HG03280 (cell line): ENCODE results near the gene OR51D1.

Source experiments
- ATAC-seq: cut with Tn5 transposase; IDR thresholded peaks from one replicate; pipeline ENCODE4 v1.9.1; 2021; ENCODE audit warnings: mild to moderate bottlenecking, moderate library complexity; ENCODE audit not compliant: unreplicated experiment

OR51D1 gene, protein sequence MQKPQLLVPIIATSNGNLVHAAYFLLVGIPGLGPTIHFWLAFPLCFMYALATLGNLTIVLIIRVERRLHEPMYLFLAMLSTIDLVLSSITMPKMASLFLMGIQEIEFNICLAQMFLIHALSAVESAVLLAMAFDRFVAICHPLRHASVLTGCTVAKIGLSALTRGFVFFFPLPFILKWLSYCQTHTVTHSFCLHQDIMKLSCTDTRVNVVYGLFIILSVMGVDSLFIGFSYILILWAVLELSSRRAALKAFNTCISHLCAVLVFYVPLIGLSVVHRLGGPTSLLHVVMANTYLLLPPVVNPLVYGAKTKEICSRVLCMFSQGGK

DNA sequence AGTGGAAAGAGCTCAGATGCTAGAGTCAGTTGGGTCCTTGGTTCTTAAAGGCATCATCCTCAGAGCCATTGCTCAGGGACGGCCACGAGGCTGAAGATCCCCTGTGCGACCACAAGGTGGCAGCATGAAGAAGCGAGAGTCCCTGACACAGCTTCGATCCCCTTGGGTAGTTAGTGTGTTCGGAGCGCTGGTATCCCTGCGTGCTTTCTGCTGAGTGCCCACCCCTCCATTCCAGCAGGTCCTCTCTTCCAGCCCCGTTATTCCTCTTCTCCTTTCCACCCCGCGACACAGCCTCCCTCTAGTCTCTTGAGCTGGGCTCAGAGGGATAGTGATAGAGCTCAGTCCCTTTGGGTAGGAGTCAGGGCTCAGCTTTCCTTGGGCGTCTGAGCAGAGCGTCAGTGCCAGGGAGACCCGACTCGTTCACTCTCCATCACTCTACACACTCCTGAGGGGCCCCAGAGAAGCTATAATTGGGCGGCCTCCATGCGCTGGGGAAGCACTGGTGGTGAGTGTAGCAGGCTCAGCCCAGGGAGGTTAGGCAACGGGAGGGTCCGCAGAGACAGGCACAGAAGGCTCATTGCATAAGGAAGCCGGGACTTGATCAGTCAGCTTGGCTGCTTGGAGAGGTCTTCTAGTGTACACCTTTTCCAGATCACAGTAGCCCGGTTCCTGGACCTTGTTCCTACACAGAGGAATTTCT lies at the start of gene OR51D1:
TSS of gene OR51D1 (plus strand) at position 516 of the 700 bp plus-strand sequence. CDS start 2,314 bp downstream, outside the sequence.
- peak; percentile 95 for ATAC-seq

DNA sequence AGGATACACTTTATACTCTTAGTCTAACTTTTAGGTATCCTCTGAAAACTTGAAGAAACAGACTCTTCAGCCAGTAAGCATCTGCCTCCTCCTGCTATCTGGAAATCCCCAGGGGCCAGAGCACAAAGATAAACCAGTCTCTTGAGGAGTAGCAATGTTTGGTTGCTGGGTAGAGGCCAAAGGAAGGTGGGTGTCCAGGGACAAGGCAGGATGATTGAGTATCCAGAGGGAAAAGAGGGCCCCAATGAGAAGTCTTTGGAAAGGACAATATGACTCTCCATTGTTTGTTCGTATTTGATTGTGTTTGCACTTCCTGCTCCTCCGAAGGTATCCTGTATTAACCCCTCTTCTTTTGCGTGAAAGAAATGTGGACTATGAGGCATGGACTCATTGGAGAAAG lies 48.3 kb upstream of the OR51D1 start:
- ATAC-seq: no peak

DNA sequence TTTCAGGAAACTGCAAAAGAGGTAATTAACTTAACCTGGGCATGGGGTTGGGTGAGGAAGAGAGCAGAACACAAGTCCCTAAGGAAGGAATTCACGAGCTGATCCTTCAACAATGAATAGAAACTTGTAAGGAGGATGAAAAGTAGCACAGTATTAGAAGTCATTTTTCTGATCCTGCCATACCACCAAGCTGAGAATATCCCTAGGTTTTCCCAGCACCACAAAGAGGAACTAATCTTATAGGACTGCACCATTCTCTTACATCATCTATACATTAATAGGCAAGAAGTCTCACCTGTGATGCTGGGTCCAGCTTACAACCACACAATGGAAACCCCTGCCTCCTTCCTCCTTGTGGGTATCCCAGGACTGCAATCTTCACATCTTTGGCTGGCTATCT lies 43.5 kb upstream of the OR51D1 start, which contains the start of gene OR52I1:
TSS of gene OR52I1 (plus strand) at position 301 of the 400 bp plus-strand sequence. CDS start at position 301, 0 bp downstream.
- ATAC-seq: no peak

DNA sequence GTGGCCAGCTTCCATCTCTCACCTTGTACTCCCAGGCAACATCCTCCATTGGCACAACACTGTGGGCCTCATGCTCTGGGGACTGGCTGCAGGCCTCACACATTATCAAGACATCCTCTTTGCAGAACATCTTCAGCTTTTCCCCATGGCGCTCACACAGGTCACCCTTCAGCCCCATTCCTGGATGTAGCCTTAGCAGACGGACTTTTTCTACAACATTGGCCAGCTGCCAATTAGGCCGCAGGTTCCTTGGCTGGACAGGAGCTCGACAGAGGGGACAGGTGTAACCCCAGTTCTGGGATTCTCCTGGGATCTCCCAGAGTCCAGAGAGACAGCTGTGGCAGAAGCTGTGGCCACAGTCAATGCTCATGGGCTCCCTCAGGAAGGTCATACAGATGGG lies 32.2 kb upstream of the OR51D1 start:
- no peak for ATAC-seq

GRCh38 chr11:4606231-4607015 lies 30.9 kb upstream of the OR51D1 start:
- no peak for ATAC-seq

DNA sequence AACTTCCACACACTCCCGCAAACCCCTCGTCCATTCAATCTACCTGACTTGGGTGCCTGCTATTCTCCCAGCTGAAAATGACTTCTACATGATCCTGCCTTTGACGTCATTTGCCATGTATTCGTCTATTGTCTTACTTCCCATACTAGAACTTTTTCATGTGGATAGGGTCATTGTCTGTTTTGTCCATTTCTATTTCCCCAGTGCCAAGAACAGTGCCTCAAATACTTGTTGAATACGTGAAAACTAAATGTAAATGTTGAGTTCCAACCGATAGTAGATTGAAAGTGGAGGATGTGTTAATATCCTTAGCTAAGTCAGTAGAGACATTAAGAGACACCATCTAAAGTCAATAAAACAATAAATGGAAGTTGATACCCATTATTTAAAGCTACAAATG lies 30.2 kb upstream of the OR51D1 start:
- ATAC-seq: no peak

DNA sequence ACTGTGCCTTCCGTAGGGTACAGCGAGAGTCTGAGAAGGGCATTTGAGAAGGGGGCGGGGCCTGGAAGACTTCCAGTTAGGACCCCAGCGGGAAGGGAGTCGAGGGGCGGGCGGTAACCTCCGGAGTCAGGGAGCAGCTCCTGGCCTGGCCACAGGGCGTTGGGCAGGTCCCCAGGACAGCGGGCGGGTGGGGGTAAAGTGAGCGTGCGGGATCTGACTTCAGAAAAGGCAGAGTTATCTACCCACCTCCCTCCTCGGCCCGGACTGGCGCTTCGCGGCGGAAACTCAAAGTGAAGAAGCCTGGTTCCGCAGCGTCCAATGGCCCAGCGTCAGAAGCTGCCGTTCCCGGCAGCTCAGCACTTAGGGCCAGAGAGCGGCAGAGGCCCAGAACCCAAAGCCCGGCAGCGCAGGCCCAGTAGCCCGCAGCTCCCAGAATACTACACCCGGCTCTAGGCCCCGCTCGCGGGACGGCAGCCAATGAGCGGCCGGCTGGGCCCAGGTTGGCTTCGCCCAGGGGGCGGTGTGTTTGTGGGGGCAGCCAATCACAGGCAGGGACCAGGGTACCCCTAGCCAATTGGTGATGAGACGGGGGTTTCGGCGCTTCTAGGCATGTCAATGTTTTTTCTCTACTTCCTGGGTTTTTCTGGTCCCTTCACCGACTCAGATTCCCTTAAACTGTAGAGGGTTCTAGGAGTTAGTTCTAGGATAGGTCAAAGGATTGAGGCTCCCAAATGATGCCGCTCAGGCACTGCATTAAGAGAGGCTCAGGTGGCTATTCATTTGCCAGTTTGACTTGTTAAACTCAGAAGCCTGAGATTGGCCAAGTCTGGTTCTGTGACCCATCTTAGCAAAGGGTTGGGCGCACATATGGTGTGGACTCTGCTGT lies 29.3 kb upstream of the OR51D1 start, which contains the start of gene TRIM68:
TSS of gene TRIM68 (minus strand) at position 451 of the 886 bp plus-strand sequence. CDS start 2,727 bp downstream, outside the sequence.
- ATAC-seq: peak; percentile 100

DNA sequence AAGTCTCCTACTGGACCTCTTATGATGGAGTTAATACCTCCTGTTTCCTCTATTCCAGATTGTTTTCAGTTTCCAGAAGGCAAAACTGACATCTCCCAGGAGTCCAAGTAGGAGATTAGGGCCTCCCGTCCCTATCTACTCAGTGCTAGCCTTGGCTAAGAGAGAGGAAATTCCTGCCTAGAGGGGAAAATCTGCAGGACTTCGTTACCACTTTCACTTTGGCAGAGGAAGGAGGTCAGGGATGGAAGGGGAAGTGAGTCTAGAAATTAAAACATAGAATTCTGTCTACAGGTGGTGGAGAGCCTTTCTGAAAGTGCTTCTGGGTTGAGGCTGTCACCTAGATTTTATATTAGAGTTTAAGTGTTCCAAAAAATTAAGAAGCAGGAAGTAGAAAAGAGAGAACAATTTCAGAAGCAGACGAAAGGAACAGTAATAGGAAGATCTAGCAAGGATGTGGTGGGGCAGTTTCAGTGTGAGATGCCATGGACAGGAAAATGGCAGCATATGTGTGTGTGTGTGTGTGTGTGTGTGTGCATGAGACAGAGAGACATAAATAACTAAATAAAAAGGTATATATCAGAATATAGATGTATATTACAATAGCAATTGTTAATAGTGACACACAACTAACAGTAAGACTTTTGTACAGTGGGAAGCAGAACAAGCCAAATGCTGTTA lies 26.9 kb upstream of the OR51D1 start:
- no peak for ATAC-seq

DNA sequence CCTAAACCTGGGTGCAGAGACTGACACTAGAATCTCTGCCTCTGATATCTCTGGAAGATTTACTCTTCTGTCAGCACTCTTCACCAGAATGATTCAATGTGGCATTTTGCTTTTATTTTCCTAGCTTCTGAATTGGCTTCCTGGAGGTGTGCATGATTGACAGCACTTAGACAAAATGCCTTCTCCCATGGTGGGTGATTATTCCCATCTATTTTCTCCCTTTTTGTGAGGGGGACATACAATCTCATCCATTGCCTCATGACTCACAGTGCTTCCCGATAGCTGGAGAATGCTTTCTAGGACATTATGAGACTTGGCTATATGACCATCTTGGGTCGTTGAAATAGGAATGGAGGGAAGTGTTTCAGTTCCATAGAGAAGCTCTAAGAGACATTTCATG lies 25.3 kb upstream of the OR51D1 start:
- no peak for ATAC-seq

DNA sequence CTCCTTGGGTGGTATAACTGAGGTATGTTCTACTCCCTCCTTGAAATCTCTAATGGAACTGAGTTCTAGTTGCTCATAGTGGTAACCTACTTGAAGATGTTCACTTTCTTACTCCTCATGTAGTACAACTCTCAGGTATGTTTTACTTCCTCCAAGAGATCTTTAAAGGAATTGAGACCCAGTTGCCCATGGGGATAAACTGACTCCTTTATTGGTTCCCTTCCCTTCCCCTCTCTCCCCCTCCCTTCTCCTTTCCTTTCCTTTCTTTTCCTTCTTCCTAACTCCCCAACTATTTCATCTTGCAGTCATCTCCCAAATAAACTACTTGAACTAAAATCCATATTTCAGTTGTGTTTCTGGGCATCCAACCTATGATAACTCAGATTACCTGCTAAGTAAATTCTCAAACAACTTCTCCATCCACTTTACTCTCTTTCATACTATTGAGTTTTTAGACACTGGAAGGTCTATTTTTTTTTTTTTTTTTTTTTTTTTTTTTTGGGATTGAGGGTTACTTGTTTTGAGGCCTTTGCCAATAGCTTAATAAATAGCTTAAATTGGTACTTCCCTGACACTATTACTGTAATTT lies 21.3 kb upstream of the OR51D1 start:
- no peak for ATAC-seq

DNA sequence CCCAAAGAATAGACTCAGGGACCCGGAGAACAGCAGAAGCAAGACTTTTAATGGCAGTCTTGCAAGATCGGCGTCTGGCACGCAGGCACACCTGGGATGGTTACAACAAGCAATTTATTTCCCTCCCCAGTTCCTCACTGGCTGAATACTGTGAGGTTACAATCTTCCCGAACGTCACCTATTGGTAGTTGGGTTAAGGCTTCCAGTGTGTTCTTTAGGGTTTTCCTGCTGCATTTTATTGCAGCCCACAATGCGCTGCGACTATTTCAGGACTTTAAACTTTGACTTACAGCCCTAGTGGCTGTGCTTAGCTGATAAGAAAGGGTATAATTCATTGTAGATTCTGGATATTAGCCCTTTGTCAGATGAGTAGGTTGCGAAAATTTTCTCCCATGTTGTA lies 17.8 kb upstream of the OR51D1 start:
- ATAC-seq: no peak

DNA sequence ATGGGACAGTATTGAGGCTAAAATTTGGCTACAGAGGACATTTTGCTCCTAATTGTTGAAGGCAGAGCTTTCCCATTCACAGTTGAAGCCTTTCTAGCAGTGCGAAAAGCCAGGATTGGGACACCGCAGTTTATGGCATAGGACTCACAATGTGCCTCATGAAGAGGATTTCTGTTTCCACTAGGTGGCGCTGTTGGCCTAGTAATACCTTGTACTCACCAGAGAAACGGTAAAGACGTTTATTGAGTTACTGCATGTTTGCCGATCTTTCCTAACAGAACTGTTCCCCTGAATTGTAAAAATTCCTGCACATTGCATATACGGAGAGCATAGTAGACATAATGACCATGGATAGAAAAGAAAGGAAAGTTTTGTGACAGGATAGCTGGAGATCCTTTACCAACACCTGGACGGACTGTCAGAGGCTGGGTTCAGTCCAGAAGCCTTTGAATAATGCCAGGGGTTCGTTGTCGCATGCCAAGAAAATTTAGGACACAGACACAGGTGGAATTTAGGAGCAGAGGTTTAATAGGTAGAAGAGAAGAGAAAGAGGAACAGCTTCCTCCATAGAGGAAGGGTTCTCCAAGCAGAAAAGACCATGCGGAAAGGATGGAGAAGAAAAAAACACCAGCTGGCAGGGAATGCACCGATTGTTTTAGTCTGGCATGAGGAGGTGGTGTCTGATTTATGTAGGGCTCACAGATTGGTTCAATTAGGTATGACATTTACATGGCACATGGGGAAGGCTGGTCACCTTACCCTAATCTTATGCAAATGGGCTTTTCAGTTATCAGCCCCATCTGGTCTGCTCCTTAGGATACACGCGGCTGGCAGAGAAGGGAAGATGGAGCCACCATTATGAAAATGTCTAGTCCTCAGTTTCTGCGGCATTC lies 10.8 kb upstream of the OR51D1 start:
- peak; percentile 70 for ATAC-seq

- ATAC-seq: no peak
These were observed 1.1 kb upstream of the OR51D1 start for GRCh38 chr11:4636136-4636535.

DNA sequence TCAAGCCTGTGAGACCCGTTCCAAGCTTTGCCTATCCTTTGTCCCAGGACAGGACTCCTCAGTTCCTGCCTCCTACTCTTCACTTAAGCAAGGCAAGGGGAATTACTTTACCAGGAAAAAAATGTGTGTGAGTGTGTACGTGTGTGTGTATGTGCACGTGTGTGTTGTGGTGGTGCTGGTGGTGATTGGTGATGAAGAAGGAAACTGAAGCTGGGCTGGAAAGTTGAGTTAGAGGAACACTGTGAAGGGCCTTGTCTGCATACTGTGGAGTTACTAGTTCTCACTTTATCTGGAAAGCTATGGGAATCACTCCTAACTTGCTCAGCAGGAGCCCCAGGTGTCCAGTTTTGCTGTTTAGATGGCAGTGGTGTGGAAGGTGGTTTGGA lies 378 bp downstream of the OR51D1 start:
- ATAC-seq: no peak

GRCh38 chr11:4639931-4640330 lies 2.7 kb downstream of the OR51D1 start:
- ATAC-seq: no peak

DNA sequence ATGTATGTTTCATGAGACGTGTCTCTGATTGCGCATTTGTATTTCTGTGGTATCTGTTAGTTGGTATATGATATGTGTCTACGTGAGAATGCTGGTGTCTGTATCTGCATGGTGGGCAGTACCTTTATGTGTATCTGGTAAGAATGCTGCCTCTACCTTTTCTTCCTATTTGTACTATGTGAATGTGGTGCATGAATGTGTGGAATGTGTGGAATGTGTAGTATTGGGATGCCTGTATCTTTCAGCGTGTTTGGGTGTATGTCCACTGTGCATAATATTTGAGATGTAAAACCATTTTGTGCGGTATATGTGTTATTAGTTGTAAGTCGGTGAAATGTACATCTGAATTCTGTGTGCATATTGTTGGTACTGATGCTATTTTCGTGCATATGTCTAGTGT lies 4.2 kb downstream of the OR51D1 start:
- no peak for ATAC-seq

DNA sequence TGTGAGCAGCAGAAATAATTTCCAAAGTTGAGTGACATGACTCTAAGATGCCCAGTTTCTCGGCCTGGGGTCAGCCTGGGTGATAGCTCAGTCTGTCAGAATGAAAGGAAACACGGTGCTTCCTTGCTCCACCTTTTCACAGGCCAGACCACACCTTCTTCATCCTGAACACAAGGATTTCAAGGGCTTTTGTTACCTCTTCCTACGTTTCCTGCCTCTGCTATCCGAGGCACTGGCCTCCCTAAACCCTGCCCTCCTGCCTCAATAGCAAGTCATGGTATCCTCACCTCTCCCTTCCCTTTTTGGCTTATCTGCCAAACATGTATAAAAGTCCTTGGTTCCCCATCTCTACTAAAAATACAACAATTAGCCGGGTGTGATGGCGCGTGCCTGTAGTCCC lies 4.8 kb downstream of the OR51D1 start:
- no peak for ATAC-seq

GRCh38 chr11:4643076-4643475 lies 5.8 kb downstream of the OR51D1 start:
- no peak for ATAC-seq

DNA sequence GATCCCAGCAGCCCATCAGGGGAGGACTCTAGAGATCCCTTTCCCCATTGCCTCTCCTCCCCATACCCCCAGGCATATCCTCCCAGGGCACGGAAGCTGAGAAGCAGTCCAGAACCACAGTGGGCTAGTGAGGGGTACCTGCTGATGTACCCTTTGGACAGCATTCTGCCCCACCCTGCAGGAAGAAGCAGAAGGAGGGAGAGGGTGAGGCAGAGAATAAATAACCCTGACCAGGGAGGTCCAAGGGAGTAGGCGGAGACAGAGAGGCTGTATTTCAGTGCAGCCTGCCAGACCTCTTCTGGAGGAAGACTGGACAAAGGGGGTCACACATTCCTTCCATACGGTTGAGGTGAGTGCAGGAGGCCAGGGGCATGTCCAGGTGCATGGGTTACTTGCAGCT lies 6.4 kb downstream of the OR51D1 start, which contains the start of gene OR51E1:
TSS of gene OR51E1 (plus strand) at position 301 of the 400 bp plus-strand sequence. CDS start 8,545 bp downstream, outside the sequence.
- ATAC-seq: no peak
